Measurements from ENCODE around the gene COX6B2.

Gene COX6B2

GRCh38 chr19:55362174-55362989 lies 7.9 kb upstream of the COX6B2 start:
- DNase-seq (ENCODE audit: low read depth in 2 of 2): no peak

- no peak for DNase-seq (ENCODE audit: low read depth in 2 of 2)
Measured at GRCh38 chr19:55360902-55361301, 6.4 kb upstream of the COX6B2 start.

- no peak for DNase-seq (ENCODE audit: low read depth in 2 of 2)
Measured at GRCh38 chr19:55358943-55359908, 4.7 kb upstream of the COX6B2 start.

GRCh38 chr19:55358493-55358892 lies 4.0 kb upstream of the COX6B2 start:
- DNase-seq (ENCODE audit: low read depth in 2 of 2): no peak

- no peak for DNase-seq (ENCODE audit: low read depth in 2 of 2)
Measured at GRCh38 chr19:55355213-55355821, 798 bp upstream of the COX6B2 start.

GRCh38 chr19:55353803-55354697 lies 469 bp downstream of the COX6B2 start:
- peak; percentile 29 to 37 for DNase-seq (ENCODE audit: low read depth in 2 of 2)

GRCh38 chr19:55353356-55353802 lies 1.1 kb downstream of the COX6B2 start:
- DNase-seq (ENCODE audit: low read depth in 2 of 2): no peak

- no peak for DNase-seq (ENCODE audit: low read depth in 2 of 2)
Measured at GRCh38 chr19:55352549-55353145, 1.9 kb downstream of the COX6B2 start.

GRCh38 chr19:55352040-55352439 lies 2.5 kb downstream of the COX6B2 start:
- no peak for DNase-seq (ENCODE audit: low read depth in 2 of 2)

GRCh38 chr19:55350620-55351315 lies 3.8 kb downstream of the COX6B2 start:
- no peak for DNase-seq (ENCODE audit: low read depth in 2 of 2)

GRCh38 chr19:55348317-55349034 lies 6.0 kb downstream of the COX6B2 start:
- no peak for DNase-seq (ENCODE audit: low read depth in 2 of 2)

GRCh38 chr19:55347442-55348009 lies 7.0 kb downstream of the COX6B2 start:
- DNase-seq (ENCODE audit: low read depth in 2 of 2): no peak

- DNase-seq (ENCODE audit: low read depth in 2 of 2): no peak
Measured at GRCh38 chr19:55346725-55347441, 7.6 kb downstream of the COX6B2 start.

- DNase-seq (ENCODE audit: low read depth in 2 of 2): no peak
Measured at GRCh38 chr19:55345818-55346724, 8.4 kb downstream of the COX6B2 start.

- no peak for DNase-seq (ENCODE audit: low read depth in 2 of 2)
Measured at GRCh38 chr19:55345101-55345817, 9.3 kb downstream of the COX6B2 start.

- DNase-seq (ENCODE audit: low read depth in 2 of 2): no peak
Measured at GRCh38 chr19:55344444-55344843, 10.1 kb downstream of the COX6B2 start.

All from activated CD4-positive, alpha-beta T cell treated with anti-CD3 and anti-CD28 coated beads for 24 hours (primary cell).